Activated B cell treated with CpG ODN at 0.5 μM for 24 hours (primary cell): ENCODE results near the gene ATG9A. TPM values are rescaled to one million over a fixed set of nuclear protein-coding genes. Genes with fewer than 3 reads are reported as not detected.

Experiments used
- ATAC-seq: fragments of 200-7000 bp; cut with Tn5 transposase; one replicate; pipeline ENCODE4 v1.10.0; 2021; ENCODE audit warnings: low read depth, mild to moderate bottlenecking, moderate library complexity
- CTCF ChIA-PET: fragments of 350-600 bp; sonication (Branson Sonifier 250); formaldehyde crosslinking; loops from one replicate; lab custom pipeline; 2021; ENCODE audit warnings: antibody characterized with exemption; lab: Charles Lee
- POLR2A ChIA-PET: fragments of 350-600 bp; sonication (Branson Sonifier 250); formaldehyde crosslinking; loops from one replicate; lab custom pipeline; 2021; ENCODE audit warnings: antibody characterized with exemption; lab: Charles Lee
- DNase-seq: peaks from one replicate; pipeline ENCODE4 v3.0.0; 2022
- H3K27ac Mint-ChIP-seq: one replicate; pipeline ENCODE4 v1.8.0; 2020; ENCODE audit warnings: mixed read lengths
- H3K27me3 Mint-ChIP-seq: one replicate; pipeline ENCODE4 v1.8.0; 2021; ENCODE audit warnings: mixed read lengths
- H3K36me3 Mint-ChIP-seq: one replicate; pipeline ENCODE4 v1.8.0; 2021; ENCODE audit warnings: low read depth, mixed read lengths
- H3K4me1 Mint-ChIP-seq: one replicate; pipeline ENCODE4 v1.8.0; 2021; ENCODE audit warnings: mixed read lengths
- H3K4me3 Mint-ChIP-seq: one replicate; pipeline ENCODE4 v1.8.0; 2020; ENCODE audit warnings: mild to moderate bottlenecking, mixed read lengths
- H3K9me3 Mint-ChIP-seq: one replicate; pipeline ENCODE4 v1.8.0; 2020; ENCODE audit warnings: mixed read lengths
- CTCF ChIP-seq: fragments of 200-600 bp; IDR thresholded peaks from one replicate; pipeline ENCODE4 v1.8.0; 2022; ENCODE audit warnings: antibody characterized with exemption, mild to moderate bottlenecking
- intact Hi-C: fragments of 100-400 bp; cut with micrococcal nuclease; formaldehyde crosslinking; loops from one replicate; pipeline ENCODE4 v1.15.1; 2024
- total RNA-seq: library from RNA; stranded (reverse); gene quantifications from 2 replicates; pipeline ENCODE4 v1.2.3, GENCODE V29; 2022

The ATG9A gene
- total RNA-seq, 1 donor from 2014 or later = 38.3 TPM

DNA sequence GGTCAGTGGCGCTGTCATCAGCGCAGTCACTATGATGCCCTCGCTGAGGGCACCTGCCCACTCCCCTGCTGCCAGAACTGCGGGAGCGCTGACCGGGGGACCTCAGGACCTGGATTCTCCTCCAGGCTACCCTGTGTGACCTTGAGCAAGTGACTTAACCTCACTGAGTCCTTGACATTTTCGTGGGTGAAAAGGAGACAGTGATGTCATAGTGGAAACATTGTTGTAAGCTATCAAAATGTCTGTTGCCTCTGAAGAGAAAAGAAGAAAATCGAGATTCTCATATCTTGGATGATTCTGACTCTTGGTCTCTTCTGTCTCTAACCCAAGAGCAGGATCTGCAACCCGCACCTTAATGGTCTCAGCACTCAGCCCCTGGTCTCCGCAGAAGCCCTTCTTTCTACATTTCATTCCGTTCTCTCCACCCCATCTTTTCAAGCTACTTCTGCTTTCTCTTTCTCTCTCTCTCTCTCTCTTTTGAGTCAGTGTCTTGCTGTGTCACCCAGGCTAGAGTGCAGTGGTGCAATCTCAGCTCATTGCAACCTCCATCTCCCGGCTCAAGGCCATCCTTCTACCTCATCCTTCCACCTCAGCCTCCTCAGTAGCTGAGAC lies 25.3 kb upstream of the ATG9A start:
- no peaks in the 10 kb centered on the region for H3K9me3 Mint-ChIP-seq
- CTCF ChIA-PET = interaction anchor here (0.6 to 4.4 kb wide), 13 partner anchors 9 to 134 kb away, joined by 3 to 42 read pairs (median 4); partner anchors contain the start of genes ANKZF1, ATG9A, CNPPD1 and DNAJB2
- POLR2A ChIA-PET = interaction anchor here (0.6 to 12.0 kb wide), 20 partner anchors 10 to 362 kb away, joined by 3 to 287 read pairs (median 8); partner anchors contain the start of genes ABCB6, ANKZF1, ATG9A and CNPPD1
- no peak for TF ChIP-seq CTCF
- H3K27me3 Mint-ChIP-seq = no peaks in the 10 kb centered on the region
- ATAC-seq (peak; percentile 35), DNase-seq (peak; percentile 24)
- intact Hi-C loops = loop anchor here (1.0 to 5.0 kb wide), 5 partner anchors 25 to 288 kb away; partner anchors contain the start of genes CHPF, DNAJB2, NHEJ1 and TMEM198
- peak overlapping the region; percentile 88 for H3K27ac Mint-ChIP-seq
- peak overlapping the region; percentile 82 for H3K4me3 Mint-ChIP-seq
- peaks cover 46% of the 10 kb centered on the region for H3K4me1 Mint-ChIP-seq
- peaks cover 37% of the 10 kb centered on the region for H3K36me3 Mint-ChIP-seq

DNA sequence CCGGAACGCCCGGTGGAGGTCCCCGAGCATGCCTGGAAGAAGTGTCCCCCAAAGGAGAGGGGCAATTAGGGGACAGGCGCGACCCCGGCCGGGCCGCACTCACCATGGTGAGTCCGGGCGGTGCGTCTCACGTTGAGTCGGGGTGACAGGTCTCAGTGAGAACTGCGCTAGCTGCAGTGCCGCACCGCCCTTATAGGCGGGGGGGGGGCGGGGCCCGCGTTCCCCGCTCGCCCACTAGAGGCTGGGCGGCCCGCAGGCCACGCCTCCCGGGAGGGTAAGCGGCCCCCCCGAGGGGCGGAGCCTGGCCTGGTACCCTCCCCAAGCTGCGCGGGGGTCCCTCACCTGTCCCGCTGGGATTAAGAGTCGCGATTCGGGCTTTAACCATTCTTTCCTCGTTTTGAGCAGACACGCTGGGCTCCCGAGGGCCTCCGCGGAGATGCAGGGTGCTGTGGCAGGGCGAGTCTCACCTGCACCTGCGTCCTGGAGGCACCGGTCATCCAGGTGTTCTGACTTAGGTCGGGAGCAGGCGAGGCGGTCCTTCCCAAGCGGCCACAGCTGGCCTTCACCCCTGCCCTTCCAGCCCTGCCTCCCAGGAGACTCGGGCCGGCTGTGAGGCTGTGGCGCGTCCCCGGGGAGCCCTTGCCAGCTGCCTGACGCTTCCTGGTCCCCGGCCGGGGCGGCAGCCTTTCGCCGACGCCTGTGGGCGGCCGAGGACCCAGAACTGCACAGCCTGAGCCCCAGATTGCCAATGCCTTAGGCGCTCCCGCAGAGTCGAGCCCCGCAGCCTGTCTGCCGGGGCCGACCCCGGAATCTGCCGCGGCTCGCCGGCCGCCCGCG lies 24.5 kb upstream of the ATG9A start, which contains the start of gene TUBA4A:
TUBA4A (minus strand) TSS at position 166 of the 837 bp plus-strand sequence; CDS start at position 106, 60 bp downstream.
- ATAC-seq (peak; percentile 69), DNase-seq (peak; percentile 90)
- Mint-ChIP-seq H3K27ac (peak within 1 kb of the TSS; percentile 98), H3K4me1 (peaks cover 53% of the 10 kb centered on the region), H3K4me3 (peak within 1 kb of the TSS; percentile 82), H3K36me3 (peaks cover 42% of the 10 kb centered on the region), H3K9me3 (no peaks in the 10 kb centered on the region), H3K27me3 (no peaks in the 10 kb centered on the region)
- ChIA-PET POLR2A (interaction anchor here (0.6 to 12.0 kb wide), 22 partner anchors 8 to 362 kb away, joined by 3 to 287 read pairs (median 7); partner anchors contain the start of genes ABCB6, ANKZF1, ATG9A and CNPPD1), CTCF (interaction anchor here (1.1 to 4.4 kb wide), 9 partner anchors 8 to 135 kb away, joined by 3 to 42 read pairs (median 7); partner anchors contain the start of genes ANKZF1, ATG9A, CNPPD1 and DNAJB2)
- no peak for TF ChIP-seq CTCF
- intact Hi-C loops = loop anchor here (1.0 to 5.0 kb wide), 12 partner anchors 9 to 686 kb away; partner anchors contain the start of genes ANKZF1, ATG9A, CHPF and CNOT9

DNA sequence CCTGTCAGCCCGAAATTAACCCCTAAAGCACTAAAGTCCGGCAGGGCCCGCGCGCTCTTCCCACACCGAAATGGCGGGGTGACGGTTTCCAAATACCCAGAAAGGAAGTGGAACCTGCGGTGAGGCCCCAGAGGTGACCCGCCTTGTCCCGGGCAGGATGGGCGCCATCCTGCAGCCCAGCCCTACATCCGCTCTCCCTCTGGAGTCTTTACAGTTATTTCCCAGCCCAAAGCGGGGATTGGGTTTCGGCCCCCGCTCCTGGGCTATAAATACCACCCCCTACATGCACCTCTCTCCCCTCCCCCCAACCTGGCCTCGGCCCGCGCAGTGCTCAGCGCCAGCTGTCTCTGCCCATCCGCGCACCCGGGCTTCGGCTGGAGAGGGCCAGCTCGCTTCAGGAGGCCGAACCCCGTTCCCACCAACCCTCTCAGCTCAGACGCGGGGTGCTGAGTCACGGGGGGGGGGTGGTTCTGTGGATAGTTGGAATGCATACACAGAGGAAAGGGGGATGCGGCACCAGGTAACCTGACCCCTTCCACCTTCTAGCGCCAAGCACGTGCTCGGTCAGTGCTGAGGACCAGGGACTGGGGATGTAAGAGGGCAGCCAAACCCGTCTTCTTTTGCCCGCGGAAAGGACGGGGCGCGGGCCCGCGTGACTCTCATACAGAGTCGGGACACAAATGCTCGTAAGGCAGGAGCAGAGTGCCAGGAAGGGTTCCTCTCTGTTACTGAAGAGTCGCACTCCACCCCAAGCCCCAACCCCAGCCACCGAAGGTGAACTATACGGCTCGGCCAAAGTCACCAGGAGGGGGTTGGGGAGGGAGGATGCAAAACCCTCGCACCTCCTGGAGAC lies 23.7 kb upstream of the ATG9A start, which contains the start of gene TUBA4B:
TUBA4B (plus strand) TSS at position 344 of the 853 bp plus-strand sequence; CDS start at position 509, 165 bp downstream.
- ChIA-PET POLR2A (interaction anchor here (0.6 to 12.0 kb wide), 26 partner anchors 8 to 962 kb away, joined by 3 to 287 read pairs (median 6); partner anchors contain the start of genes ABCB6, ANKZF1, ATG9A and CNPPD1), CTCF (interaction anchor here (1.7 to 4.4 kb wide), 4 partner anchors 8 to 41 kb away, joined by 7 to 42 read pairs (median 24); partner anchors contain the start of genes ANKZF1, ATG9A, DNAJB2 and GLB1L)
- Mint-ChIP-seq H3K9me3 (no peaks in the 10 kb centered on the region), H3K27ac (peak within 1 kb of the TSS; percentile 98), H3K27me3 (no peaks in the 10 kb centered on the region), H3K36me3 (peaks cover 48% of the 10 kb centered on the region), H3K4me3 (peak within 1 kb of the TSS; percentile 82), H3K4me1 (peaks cover 61% of the 10 kb centered on the region)
- ATAC-seq = peak; percentile 8
- TF ChIP-seq CTCF = no peak
- intact Hi-C loops = loop anchor here (1.0 to 5.0 kb wide), 8 partner anchors 8 to 685 kb away; partner anchors contain the start of genes ANKZF1, ATG9A, CHPF and CNOT9
- peak; percentile 42 for DNase-seq

DNA sequence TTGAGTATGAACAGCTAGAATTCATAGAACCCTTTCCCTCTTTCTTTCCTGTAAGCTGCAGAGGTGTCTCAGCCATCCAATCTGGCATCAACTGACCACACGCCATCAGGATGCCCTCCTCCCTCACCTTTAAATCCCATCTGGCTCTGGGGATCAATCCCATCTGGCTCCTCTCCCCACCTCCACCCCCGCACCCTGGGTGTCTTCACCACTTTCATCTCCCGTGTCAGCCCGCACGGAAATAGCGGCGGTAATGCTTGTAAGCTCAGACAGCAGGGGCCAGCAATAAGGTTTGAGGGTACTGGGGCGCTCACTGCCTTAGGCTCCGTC lies 23.1 kb upstream of the ATG9A start:
- intact Hi-C loops = loop anchor here (5.0 kb wide), 1 partner anchor 290 kb away; the partner anchor contains the start of genes CHPF and TMEM198
- CTCF ChIA-PET = interaction anchor here (4.3 to 4.4 kb wide), 2 partner anchors 26 to 42 kb away, joined by 34 to 42 read pairs; partner anchors contain the start of gene DNAJB2
- peaks cover 67% of the 10 kb centered on the region for H3K4me1 Mint-ChIP-seq
- POLR2A ChIA-PET = interaction anchor here (0.6 to 12.0 kb wide), 21 partner anchors 8 to 962 kb away, joined by 3 to 287 read pairs (median 8); partner anchors contain the start of genes ABCB6, ANKZF1, ATG9A and CNPPD1
- peak overlapping the region; percentile 98 for H3K27ac Mint-ChIP-seq
- H3K36me3 Mint-ChIP-seq = peaks cover 52% of the 10 kb centered on the region
- H3K4me3 Mint-ChIP-seq = peak overlapping the region; percentile 82
- no peaks in the 10 kb centered on the region for H3K27me3 Mint-ChIP-seq
- H3K9me3 Mint-ChIP-seq = no peaks in the 10 kb centered on the region
- DNase-seq (no peak), ATAC-seq (no peak)
- no peak for TF ChIP-seq CTCF
